BLaER1 treated with 17β-estradiol and CSF1 and Interleukin-3, amounts not matched to agents 10 nM and 100 nM (cell line): ENCODE data around the gene ATRNL1.
"Not testable (repeated sequence)": the region's sequence is repeated elsewhere in the genome, so short reads cannot be mapped to it uniquely, and the experiment has no call there.

Experiments
- H3K27ac ChIP-seq, 11 experiments: shearing (Covaris generic); formaldehyde crosslinking; 2 replicates each; pipeline ENCODE4 v1.8.1; 2022
- H3K27me3 ChIP-seq, 11 experiments: shearing (Covaris generic); formaldehyde crosslinking; 2 replicates each; pipeline ENCODE4 v1.8.1; 2022
- H3K36me3 ChIP-seq, 11 experiments: shearing (Covaris generic); formaldehyde crosslinking; 2 replicates each; pipeline ENCODE4 v1.8.1; 2022
- H3K4me1 ChIP-seq, 10 experiments: shearing (Covaris generic); formaldehyde crosslinking; 2 replicates each; pipeline ENCODE4 v1.8.1; 2022
- H3K4me2 ChIP-seq, 11 experiments: shearing (Covaris generic); formaldehyde crosslinking; 2 replicates each; pipeline ENCODE4 v1.8.1; 2022
- H3K4me3 ChIP-seq, 10 experiments: shearing (Covaris generic); formaldehyde crosslinking; 2 replicates each; pipeline ENCODE4 v1.8.1; 2022
- H3K9ac ChIP-seq, 11 experiments: shearing (Covaris generic); formaldehyde crosslinking; 2 replicates each; pipeline ENCODE4 v1.8.1; 2022
- H3K9me3 ChIP-seq, 11 experiments: shearing (Covaris generic); formaldehyde crosslinking; replicated peaks in 1 of 11; 2 replicates each; pipeline ENCODE4 v1.8.1; 2022
- H4K20me1 ChIP-seq, 11 experiments: shearing (Covaris generic); formaldehyde crosslinking; 2 replicates each; pipeline ENCODE4 v1.8.1; 2022
- Cebpa-rat ChIP-seq, 11 experiments: shearing (Covaris generic); IDR thresholded peaks; 2 replicates each; pipeline ENCODE4 v1.8.1; 2022

The ATRNL1 gene

DNA sequence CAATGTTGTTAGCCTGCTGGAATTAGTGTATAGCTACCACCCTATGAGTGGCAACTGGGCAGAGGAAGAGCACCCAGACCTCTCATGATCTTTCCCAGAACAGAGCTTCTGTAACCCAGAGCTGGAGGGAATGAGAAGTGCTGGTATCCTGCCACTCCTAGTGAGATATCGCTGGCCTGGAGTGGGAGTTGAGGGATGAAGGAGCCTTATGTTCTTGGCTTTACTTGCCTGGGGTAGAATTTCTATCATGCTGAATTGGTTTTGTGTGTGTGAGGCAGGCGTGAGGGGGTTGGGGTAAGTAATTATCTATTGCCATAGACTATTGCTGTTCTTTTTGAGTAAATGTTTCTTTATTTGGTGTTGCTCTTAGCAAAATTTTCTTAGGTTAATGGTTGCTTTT, 146.6 kb downstream of the ATRNL1 start:
- Histone ChIP-seq H3K4me3 (no peak overlapping the region), H3K27ac (no peak overlapping the region), H3K4me2 (no peak overlapping the region), H3K36me3 (no peaks in the 10 kb centered on the region), H3K4me1 (no peaks in the 10 kb centered on the region), H3K9me3 (no peaks in the 10 kb centered on the region), H4K20me1 (no peaks in the 10 kb centered on the region), H3K9ac (no peak overlapping the region), H3K27me3 (no peaks in the 10 kb centered on the region)
- TF ChIP-seq Cebpa-rat (IDR thresholded peaks at IDR 0.05), result no peak

DNA sequence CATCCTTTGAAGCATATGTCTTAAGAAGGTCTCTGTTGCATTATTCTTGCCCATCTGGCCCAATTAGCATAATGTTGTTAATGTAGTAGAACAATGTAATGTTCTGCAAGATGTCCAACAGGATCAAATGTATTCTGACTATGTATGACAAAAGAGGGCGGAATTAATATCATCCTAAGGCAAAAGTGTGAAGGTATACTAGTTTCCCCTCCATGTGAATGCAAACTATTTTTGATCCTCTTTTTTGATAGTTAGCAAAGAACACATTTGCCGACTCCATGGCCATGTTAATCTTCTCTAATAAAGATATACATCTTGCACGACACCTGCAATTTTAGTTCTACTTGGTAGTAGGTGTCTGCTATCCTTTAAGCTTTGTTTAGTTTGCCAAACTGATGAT, 157.6 kb downstream of the ATRNL1 start:
- H3K36me3 ChIP-seq, result no peaks in the 10 kb centered on the region
- H3K27me3 ChIP-seq, result no peaks in the 10 kb centered on the region
- H3K9me3 ChIP-seq, result peaks cover 0 to 6% (median 0%) of the 10 kb centered on the region in 11 experiments; a peak in 2 of 22 replicates
- no peak overlapping the region for H3K9ac ChIP-seq
- no peak for TF ChIP-seq Cebpa-rat (IDR thresholded peaks at IDR 0.05)
- no peak overlapping the region for H3K27ac ChIP-seq
- no peaks in the 10 kb centered on the region for H4K20me1 ChIP-seq
- H3K4me2 ChIP-seq, result no peak overlapping the region
- no peaks in the 10 kb centered on the region for H3K4me1 ChIP-seq
- no peak overlapping the region for H3K4me3 ChIP-seq

DNA sequence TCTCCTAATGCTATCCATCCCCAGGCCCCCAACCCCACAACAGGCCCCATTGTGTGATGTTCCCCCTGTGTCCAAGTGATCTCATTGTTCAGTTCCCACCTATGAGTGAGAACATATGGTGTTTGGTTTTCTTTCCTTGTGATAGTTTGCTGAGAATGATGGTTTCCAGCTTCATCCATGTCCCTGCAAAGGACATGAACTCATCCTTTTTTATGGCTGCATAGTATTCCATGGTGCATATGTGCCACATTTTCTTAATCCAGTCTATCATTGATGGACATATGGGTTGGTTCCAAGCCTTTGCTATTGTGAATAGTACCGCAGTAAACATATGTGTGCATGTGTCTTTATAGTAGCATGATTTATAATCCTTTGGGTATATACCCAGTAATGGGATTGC, 160.6 kb downstream of the ATRNL1 start:
- not testable (repeated sequence) for H3K9ac ChIP-seq, H3K27ac ChIP-seq, H3K4me1 ChIP-seq, H3K4me3 ChIP-seq, H3K36me3 ChIP-seq, H4K20me1 ChIP-seq, H3K27me3 ChIP-seq, H3K4me2 ChIP-seq
- peaks cover 11 to 29% (median 17%) of the 10 kb centered on the region in 11 experiments; a peak in 20 of 22 replicates for H3K9me3 ChIP-seq

DNA sequence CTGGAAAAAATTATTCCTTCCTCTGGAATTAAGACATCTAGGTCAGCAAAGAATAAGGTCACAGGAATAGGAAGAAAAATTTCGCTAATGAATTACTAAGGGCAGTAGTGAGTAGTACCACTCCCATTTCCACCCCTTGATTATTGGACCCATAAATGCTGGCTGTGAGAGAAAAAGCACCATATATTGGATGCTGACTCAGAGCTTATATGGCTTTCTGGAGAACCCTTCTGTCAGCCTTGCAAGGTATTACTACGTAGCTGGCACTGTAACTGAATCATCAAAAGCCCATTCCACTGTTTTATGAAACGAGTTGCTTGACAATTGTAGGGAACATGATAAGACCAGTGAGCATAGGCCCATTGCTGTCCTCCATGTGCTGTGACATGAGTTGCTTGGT, 179.3 kb downstream of the ATRNL1 start:
- Histone ChIP-seq H3K4me3 (no peak overlapping the region), H3K4me1 (no peaks in the 10 kb centered on the region), H3K9ac (no peak overlapping the region), H3K36me3 (no peaks in the 10 kb centered on the region; a peak in 1 of 22 replicates), H3K27me3 (no peaks in the 10 kb centered on the region), H3K27ac (no peak overlapping the region), H3K9me3 (no peaks in the 10 kb centered on the region), H4K20me1 (no peaks in the 10 kb centered on the region), H3K4me2 (no peak overlapping the region)
- no peak for TF ChIP-seq Cebpa-rat (IDR thresholded peaks at IDR 0.05)

DNA sequence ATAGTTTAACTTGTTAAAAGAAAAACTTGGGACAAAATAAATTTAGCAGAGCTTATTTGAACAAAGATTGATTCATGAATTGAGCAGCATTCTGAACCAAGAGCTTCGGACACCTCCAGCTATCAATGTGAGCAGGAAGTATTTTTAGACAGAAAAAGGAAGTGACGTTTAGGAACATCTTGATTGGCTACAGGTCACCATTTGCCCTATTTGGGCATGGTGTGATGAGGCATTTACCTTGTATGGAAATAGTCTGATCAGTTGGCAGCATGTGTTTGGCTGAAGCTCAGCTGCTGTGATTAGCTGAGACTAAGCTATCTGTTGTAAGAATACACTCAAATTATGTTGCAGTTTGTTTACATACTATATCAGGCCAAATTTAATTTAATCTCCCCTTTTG, 185.1 kb downstream of the ATRNL1 start:
- no peak overlapping the region for H3K4me3 ChIP-seq
- TF ChIP-seq Cebpa-rat (IDR thresholded peaks at IDR 0.05), result no peak
- H3K9ac ChIP-seq, result no peak overlapping the region
- no peaks in the 10 kb centered on the region for H3K27me3 ChIP-seq
- H3K36me3 ChIP-seq, result no peaks in the 10 kb centered on the region; a peak in 1 of 22 replicates
- no peaks in the 10 kb centered on the region for H3K4me1 ChIP-seq
- no peak overlapping the region for H3K27ac ChIP-seq
- no peaks in the 10 kb centered on the region for H4K20me1 ChIP-seq
- H3K9me3 ChIP-seq, result no peaks in the 10 kb centered on the region
- no peak overlapping the region for H3K4me2 ChIP-seq

DNA sequence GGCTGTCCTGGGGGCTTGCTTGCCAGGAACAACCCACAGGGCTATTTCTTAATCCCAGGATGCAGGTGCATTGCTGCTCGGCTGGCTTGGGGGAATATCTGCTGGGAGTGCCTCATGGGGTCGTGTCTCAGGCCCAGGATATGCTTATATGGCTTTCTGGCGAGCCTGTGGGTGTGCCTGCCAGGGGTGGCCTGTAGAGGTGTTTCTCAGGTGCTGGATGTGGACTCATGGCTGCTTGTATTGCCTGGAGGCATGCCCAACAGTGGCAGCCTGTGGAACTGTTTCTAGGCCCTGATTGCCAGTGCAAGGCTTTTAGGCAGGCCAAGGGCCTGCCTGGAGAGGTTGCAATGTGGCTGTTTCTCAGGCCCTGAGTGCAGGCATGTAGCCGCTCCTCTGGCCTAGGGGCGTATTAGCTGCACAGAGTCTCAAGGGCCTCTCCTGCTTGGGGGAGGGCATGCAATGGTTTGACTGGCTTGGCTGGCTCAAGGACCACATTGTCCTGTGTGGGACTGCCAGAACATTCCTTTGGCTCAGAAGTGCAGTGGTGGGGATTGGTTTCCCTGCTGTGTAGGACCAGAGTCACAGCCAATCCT, 202.1 kb downstream of the ATRNL1 start:
- H3K36me3 ChIP-seq, result peaks cover 0 to 8% (median 0%) of the 10 kb centered on the region in 11 experiments; a peak in 3 of 22 replicates
- no peak for TF ChIP-seq Cebpa-rat (IDR thresholded peaks at IDR 0.05)
- no peaks in the 10 kb centered on the region for H3K4me1 ChIP-seq
- no peaks in the 10 kb centered on the region for H3K27me3 ChIP-seq
- H3K27ac ChIP-seq, result no peak overlapping the region
- H4K20me1 ChIP-seq, result no peaks in the 10 kb centered on the region; a peak in 1 of 22 replicates
- no peak overlapping the region for H3K4me2 ChIP-seq
- H3K9me3 ChIP-seq, result peaks cover 9 to 32% (median 15%) of the 10 kb centered on the region in 11 experiments
- no peak overlapping the region for H3K9ac ChIP-seq
- no peak overlapping the region for H3K4me3 ChIP-seq

DNA sequence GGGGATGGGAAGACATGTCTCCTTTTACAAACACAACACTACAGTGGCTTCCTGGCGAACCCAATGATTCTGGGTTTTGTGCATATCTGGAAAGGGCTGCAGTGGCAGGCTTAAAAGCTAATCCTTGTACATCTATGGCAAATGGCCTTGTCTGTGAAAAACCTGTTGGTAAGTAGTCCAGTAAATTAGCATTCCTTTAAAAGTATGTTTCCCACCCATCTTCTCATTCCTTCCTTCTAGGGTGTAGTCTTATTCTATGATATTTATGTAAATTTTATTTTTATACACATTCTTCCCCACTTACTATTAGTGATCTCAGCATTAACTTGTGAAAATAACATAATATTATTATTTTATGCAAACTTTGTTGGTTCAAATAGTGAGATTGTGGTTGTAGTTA, 206.9 kb downstream of the ATRNL1 start:
- Histone ChIP-seq H3K9ac (no peak overlapping the region), H3K4me2 (no peak overlapping the region), H3K27me3 (no peaks in the 10 kb centered on the region), H4K20me1 (no peaks in the 10 kb centered on the region; a peak in 1 of 22 replicates), H3K4me3 (no peak overlapping the region), H3K4me1 (no peaks in the 10 kb centered on the region), H3K36me3 (peaks cover 0 to 9% (median 0%) of the 10 kb centered on the region in 11 experiments; a peak in 3 of 22 replicates), H3K9me3 (peaks cover 0 to 4% (median 0%) of the 10 kb centered on the region in 11 experiments; a peak in 3 of 22 replicates), H3K27ac (no peak overlapping the region)
- TF ChIP-seq Cebpa-rat (IDR thresholded peaks at IDR 0.05), result no peak

DNA sequence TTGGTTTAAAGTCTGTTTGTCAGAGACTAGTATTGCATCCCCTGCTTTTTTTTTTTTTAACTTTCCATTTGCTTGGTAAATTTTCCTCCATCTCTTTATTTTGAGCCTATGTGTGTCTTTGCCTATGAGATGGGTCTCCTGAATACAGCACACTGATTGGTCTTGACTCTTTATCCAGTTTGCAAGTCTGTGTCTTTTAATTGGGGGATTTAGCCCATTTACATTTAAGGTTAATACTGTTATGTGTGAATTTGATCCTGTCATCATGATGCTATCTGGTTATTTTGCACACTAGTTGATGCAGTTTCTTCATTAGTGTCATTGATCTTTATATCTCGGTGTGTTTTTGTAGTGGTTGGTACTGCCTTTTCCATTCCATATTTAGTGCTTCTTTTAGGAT, 226.5 kb downstream of the ATRNL1 start:
- not testable (repeated sequence) for H3K4me2 ChIP-seq, H3K36me3 ChIP-seq, H3K27me3 ChIP-seq, H3K27ac ChIP-seq, H4K20me1 ChIP-seq, H3K4me3 ChIP-seq, H3K9ac ChIP-seq
- peaks cover 0 to 10% (median 6%) of the 10 kb centered on the region in 10 experiments; a peak in 11 of 20 replicates for H3K4me1 ChIP-seq
- peaks cover 11 to 26% (median 16%) of the 10 kb centered on the region in 11 experiments; a peak in 18 of 22 replicates for H3K9me3 ChIP-seq

DNA sequence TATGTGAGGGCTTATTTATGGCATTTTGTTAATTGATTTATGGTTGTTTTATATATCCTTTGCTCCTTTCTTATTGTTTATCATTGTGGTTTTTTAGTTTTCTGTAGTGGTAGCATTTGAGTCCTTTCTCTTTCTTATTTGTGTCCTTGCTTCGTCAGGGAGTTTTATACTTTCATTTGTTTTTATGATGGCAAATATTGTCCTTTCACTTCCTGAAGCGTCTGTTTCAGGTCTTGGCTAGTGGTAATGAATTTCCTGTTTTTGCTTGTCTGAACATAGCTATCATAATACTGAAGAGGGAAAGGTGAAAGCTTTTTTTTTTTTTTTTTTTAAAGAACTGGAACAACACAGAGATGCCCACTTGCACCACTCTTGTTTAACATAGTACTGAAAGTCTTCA, 228.2 kb downstream of the ATRNL1 start:
- Histone ChIP-seq H3K4me2 (peak overlapping the region in 9 of 11 experiments; percentile 2 to 60 (median 38); a peak in 12 of 22 replicates), H3K4me1 (peaks cover 0 to 10% (median 6%) of the 10 kb centered on the region in 10 experiments; a peak in 11 of 20 replicates), H3K27ac (0 out of 22 replicates have a peak overlapping the region, but pooled peaks of 1 of the 11 experiments have one; percentile 15), H3K9me3 (peaks cover 11 to 26% (median 16%) of the 10 kb centered on the region in 11 experiments; a peak in 18 of 22 replicates), H3K9ac (no peak overlapping the region), H3K4me3 (no peak overlapping the region), H3K36me3 (0 out of 22 replicates have a peak, but pooled peaks cover 0 to 5% (median 0%) of the 10 kb centered on the region in 11 experiments), H4K20me1 (no peaks in the 10 kb centered on the region), H3K27me3 (no peaks in the 10 kb centered on the region)
- TF ChIP-seq Cebpa-rat (IDR thresholded peaks at IDR 0.05), result no peak

DNA sequence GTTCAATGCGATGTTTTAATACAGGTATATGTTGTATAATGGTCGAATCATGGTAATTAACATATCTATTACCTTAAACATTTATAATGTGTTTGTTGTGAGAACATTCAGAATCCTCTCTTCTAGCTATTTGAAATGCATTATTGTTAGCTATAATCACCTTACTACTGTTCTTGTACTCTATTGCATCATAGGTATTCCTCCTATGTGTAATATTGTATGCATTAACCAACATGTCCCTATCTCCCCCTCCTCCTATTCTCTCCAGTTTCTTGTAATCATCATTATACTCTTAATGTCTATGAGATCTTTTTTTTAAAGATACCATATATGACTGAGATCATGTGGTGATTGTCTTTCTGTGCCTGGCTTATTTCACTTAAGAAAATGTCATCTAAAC, 235.2 kb downstream of the ATRNL1 start:
- Histone ChIP-seq H3K27ac (no peak overlapping the region), H3K27me3 (no peaks in the 10 kb centered on the region), H3K4me3 (no peak overlapping the region), H3K9ac (no peak overlapping the region), H3K9me3 (no peaks in the 10 kb centered on the region; a peak in 2 of 22 replicates), H3K4me2 (no peak overlapping the region), H3K4me1 (no peaks in the 10 kb centered on the region), H4K20me1 (no peaks in the 10 kb centered on the region), H3K36me3 (0 out of 22 replicates have a peak, but pooled peaks cover 0 to 5% (median 0%) of the 10 kb centered on the region in 11 experiments)
- no peak for TF ChIP-seq Cebpa-rat (IDR thresholded peaks at IDR 0.05)
